CD8-positive, alpha-beta memory T cell (primary cell): ENCODE data around the gene YES1. TPM values are rescaled to one million over a fixed set of nuclear protein-coding genes. Genes with fewer than 3 reads are reported as not detected.
"Not testable (repeated sequence)": the region's sequence is repeated elsewhere in the genome, so short reads cannot be mapped to it uniquely, and the experiment has no call there.

Source experiments
- CTCF ChIA-PET: fragments of 350-600 bp; sonication (Branson Sonifier 250); formaldehyde crosslinking; loops from one replicate; lab custom pipeline; 2021; ENCODE audit warnings: antibody characterized with exemption; lab: Charles Lee
- POLR2A ChIA-PET: fragments of 350-600 bp; sonication (Branson Sonifier 250); formaldehyde crosslinking; loops from one replicate; lab custom pipeline; 2021; ENCODE audit warnings: antibody characterized with exemption; lab: Charles Lee
- DNase-seq, 5 donors: peaks; one replicate each; pipeline versions ENCODE4 v3.0.0 to v3.0.0-alpha.2; 2020 to 2022; ENCODE audit warnings: mixed read lengths in 1 of 5
- H3K27ac ChIP-seq: one replicate; pipeline ENCODE4 v1.7.0; 2013; ENCODE audit warnings: low read depth, mild to moderate bottlenecking, low read length, moderate library complexity
- H3K27me3 ChIP-seq: 2 replicates; pipeline ENCODE4 v1.7.0; 2013; ENCODE audit warnings: low read length, mild to moderate bottlenecking; ENCODE audit not compliant: insufficient read depth, poor library complexity, severe bottlenecking
- H3K36me3 ChIP-seq: 2 replicates; pipeline ENCODE4 v1.7.0; 2013; ENCODE audit warnings: mild to moderate bottlenecking, low read length, moderate library complexity; ENCODE audit not compliant: insufficient read depth
- H3K4me1 ChIP-seq: 2 replicates; pipeline ENCODE4 v1.7.0; 2013; ENCODE audit warnings: mild to moderate bottlenecking, low read length, moderate library complexity; ENCODE audit not compliant: insufficient read depth
- H3K4me3 ChIP-seq: 2 replicates; pipeline ENCODE4 v1.7.0; 2013; ENCODE audit warnings: mild to moderate bottlenecking, low read length
- H3K9me3 ChIP-seq: 2 replicates; pipeline ENCODE4 v1.7.0; 2013; ENCODE audit warnings: mild to moderate bottlenecking, low read length
- H3K27ac Mint-ChIP-seq, 8 donors: one replicate each; pipeline ENCODE4 v1.8.0; 2020 to 2021; ENCODE audit warnings: mixed read lengths in 8 of 8, mild to moderate bottlenecking in 6 of 8, inconsistent platforms in 3 of 8, moderate library complexity in 3 of 8
- H3K27me3 Mint-ChIP-seq, 2 donors: one replicate each; pipeline ENCODE4 v1.8.0; 2020 to 2021; ENCODE audit warnings: mixed read lengths in 2 of 2, mild to moderate bottlenecking in 1 of 2, moderate library complexity in 1 of 2
- H3K36me3 Mint-ChIP-seq, 3 donors: one replicate each; pipeline ENCODE4 v1.8.0; 2020 to 2021; ENCODE audit warnings: mixed read lengths in 3 of 3, inconsistent platforms in 1 of 3, mild to moderate bottlenecking in 1 of 3
- H3K4me1 Mint-ChIP-seq, 3 donors: one replicate each; pipeline ENCODE4 v1.8.0; 2020 to 2021; ENCODE audit warnings: mixed read lengths in 3 of 3, inconsistent platforms in 1 of 3, mild to moderate bottlenecking in 1 of 3
- H3K4me3 Mint-ChIP-seq, 7 donors: one replicate each; pipeline ENCODE4 v1.8.0; 2020 to 2021; ENCODE audit warnings: mixed read lengths in 7 of 7, mild to moderate bottlenecking in 6 of 7, moderate library complexity in 4 of 7, inconsistent platforms in 2 of 7
- H3K9me3 Mint-ChIP-seq, 5 donors: one replicate each; pipeline ENCODE4 v1.8.0; 2020 to 2022; ENCODE audit warnings: mixed read lengths in 5 of 5, mild to moderate bottlenecking in 3 of 5, moderate library complexity in 2 of 5, inconsistent platforms in 1 of 5
- polyA plus RNA-seq: library from polyadenylated mRNA; unstranded; fragments of 300-500 nt; fragmentation: Illumina TruSeq; gene quantifications from one replicate; pipeline ENCODE4 v1.2.3, GENCODE V29; 2021
- total RNA-seq, 2 experiments: library from RNA; stranded (reverse); gene quantifications; one replicate each; pipeline ENCODE4 v1.2.3, GENCODE V29; 2021

The YES1 gene
- total and polyA plus RNA-seq, 3 experiments from 2014 or later = 3.0 to 21.4 (median 19.0) TPM

DNA sequence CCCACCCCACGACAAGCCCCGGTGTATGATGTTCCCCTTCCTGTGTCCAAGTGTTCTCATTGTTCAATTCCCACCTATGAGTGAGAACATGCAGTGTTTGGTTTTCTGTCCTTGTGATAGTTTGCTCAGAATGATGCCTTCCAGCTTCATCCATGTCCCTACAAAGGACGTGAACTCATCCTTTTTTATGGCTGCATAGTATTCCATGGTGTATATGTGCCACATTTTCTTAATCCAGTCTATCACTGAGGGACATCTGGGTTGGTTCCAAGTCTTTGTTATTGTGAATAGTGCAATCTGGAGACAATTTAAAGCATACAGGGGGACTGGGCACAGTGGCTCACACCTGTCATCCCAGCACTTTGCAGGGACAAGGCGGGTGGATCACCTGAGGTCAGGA is 52.2 kb downstream of the YES1 start:
- H3K27me3 Mint-ChIP-seq, CTCF ChIA-PET, H3K36me3 ChIP-seq, H3K27me3 ChIP-seq, POLR2A ChIA-PET, H3K27ac ChIP-seq, H3K9me3 Mint-ChIP-seq, H3K9me3 ChIP-seq, H3K4me1 ChIP-seq, H3K4me3 ChIP-seq, DNase-seq, H3K27ac Mint-ChIP-seq, H3K4me3 Mint-ChIP-seq: not testable (repeated sequence)
- peaks cover 0 to 12% (median 0%) of the 10 kb centered on the region in 3 donors for H3K36me3 Mint-ChIP-seq
- peaks cover 19 to 32% (median 22%) of the 10 kb centered on the region in 3 donors for H3K4me1 Mint-ChIP-seq

DNA sequence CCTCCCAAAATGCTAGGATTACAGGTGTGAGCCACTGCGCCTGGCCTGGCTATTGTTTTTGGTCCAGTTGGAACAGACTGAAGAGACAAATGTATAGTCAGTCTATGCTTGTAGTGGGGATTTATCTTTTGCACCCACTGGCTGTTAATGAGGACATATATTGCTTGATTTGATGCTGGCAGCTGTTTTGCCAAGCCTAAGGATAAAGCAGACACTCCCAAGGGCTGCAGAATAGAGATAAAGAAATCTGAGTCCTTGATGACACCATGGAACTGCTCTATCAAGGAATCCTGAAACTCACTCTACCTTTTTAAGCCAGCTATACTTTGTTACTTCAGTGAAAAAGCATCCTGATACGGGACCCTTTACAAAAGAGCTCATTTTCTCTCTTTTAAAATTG is 56.5 kb downstream of the YES1 start:
- Mint-ChIP-seq H3K27ac (no peak overlapping the region), H3K36me3 (peaks cover 0 to 38% (median 6%) of the 10 kb centered on the region in 3 donors), H3K4me3 (no peak overlapping the region), H3K4me1 (peaks cover 0 to 12% (median 6%) of the 10 kb centered on the region in 3 donors), H3K27me3 (no peaks in the 10 kb centered on the region), H3K9me3 (no peaks in the 10 kb centered on the region)
- Histone ChIP-seq H3K4me1 (no peaks in the 10 kb centered on the region), H3K9me3 (no peaks in the 10 kb centered on the region), H3K27ac (no peak overlapping the region), H3K4me3 (no peak overlapping the region), H3K36me3 (peaks cover 5% of the 10 kb centered on the region), H3K27me3 (no peaks in the 10 kb centered on the region)
- POLR2A ChIA-PET = no interaction called here
- DNase-seq = no peak
- CTCF ChIA-PET = interaction anchor here (1.1 to 1.4 kb wide), 2 partner anchors 13 to 76 kb away, joined by 4 read pairs; no protein-coding TSS in a partner anchor

DNA sequence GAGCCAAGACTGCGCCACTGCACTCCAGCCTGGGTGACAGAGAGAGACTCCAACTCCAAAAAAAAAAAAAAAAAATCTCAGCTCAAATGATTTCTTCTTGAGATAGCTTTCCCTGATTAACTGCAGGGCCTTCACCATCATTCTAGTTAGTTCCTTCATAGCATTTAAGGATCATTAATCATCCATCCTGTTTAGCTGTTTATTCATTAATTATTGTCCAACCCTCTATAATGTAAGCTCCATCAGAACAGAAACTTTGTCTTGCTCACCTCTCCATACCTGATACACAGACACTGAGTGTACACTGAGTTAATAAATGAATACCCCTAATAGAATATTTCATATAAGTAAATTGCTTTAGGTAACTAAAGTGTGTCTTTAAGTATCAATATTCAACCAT is 57.4 kb downstream of the YES1 start:
- ChIA-PET POLR2A (interaction anchor here (0.6 kb wide), 1 partner anchor 23 kb away, joined by 8 read pairs; no protein-coding TSS in a partner anchor), CTCF (interaction anchor here (1.1 to 1.4 kb wide), 3 partner anchors 12 to 132 kb away, joined by 3 to 4 read pairs (median 3); no protein-coding TSS in a partner anchor)
- H3K36me3 Mint-ChIP-seq = peaks cover 0 to 41% (median 6%) of the 10 kb centered on the region in 3 donors
- peaks cover 0 to 12% (median 6%) of the 10 kb centered on the region in 3 donors for H3K4me1 Mint-ChIP-seq
- Histone ChIP-seq H3K4me1 (no peaks in the 10 kb centered on the region), H3K27ac (no peak overlapping the region), H3K27me3 (no peaks in the 10 kb centered on the region), H3K36me3 (peaks cover 5% of the 10 kb centered on the region), H3K4me3 (no peak overlapping the region), H3K9me3 (no peaks in the 10 kb centered on the region)
- H3K4me3 Mint-ChIP-seq = no peak overlapping the region
- no peak overlapping the region for H3K27ac Mint-ChIP-seq
- no peaks in the 10 kb centered on the region for H3K9me3 Mint-ChIP-seq
- H3K27me3 Mint-ChIP-seq = no peaks in the 10 kb centered on the region
- DNase-seq = no peak

DNA sequence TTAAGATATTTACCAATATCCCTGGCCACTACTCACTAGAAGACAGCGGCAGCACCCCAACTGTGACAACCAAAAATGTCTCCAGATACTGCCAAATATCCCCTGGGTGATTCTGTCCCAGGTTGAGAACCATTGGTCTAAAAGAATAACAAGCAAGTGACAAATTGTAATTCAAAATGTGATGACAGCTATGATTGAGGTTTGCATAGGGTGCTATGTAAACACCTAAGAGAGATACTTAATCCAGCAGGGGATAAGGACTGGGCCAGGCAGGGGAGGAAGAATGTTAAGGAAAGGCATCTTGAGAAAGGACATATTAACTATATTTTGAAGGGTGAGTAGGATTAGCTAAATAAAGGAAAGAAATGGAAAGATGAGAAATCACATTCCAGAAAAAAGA is 61.6 kb downstream of the YES1 start:
- no peaks in the 10 kb centered on the region for H3K9me3 ChIP-seq
- no peak for DNase-seq
- H3K4me1 ChIP-seq = no peaks in the 10 kb centered on the region
- H3K27ac Mint-ChIP-seq = peak overlapping the region in 3 of 8 donors; percentile 0 to 56 (median 56)
- H3K4me1 Mint-ChIP-seq = peaks cover 0 to 5% (median 0%) of the 10 kb centered on the region in 3 donors
- H3K36me3 Mint-ChIP-seq = peaks cover 0 to 53% (median 11%) of the 10 kb centered on the region in 3 donors
- CTCF ChIA-PET = no interaction called here
- no peaks in the 10 kb centered on the region for H3K27me3 Mint-ChIP-seq
- H3K27ac ChIP-seq = no peak overlapping the region
- no peak overlapping the region for H3K4me3 ChIP-seq
- H3K4me3 Mint-ChIP-seq = no peak overlapping the region
- POLR2A ChIA-PET = no interaction called here
- no peaks in the 10 kb centered on the region for H3K9me3 Mint-ChIP-seq
- H3K36me3 ChIP-seq = no peaks in the 10 kb centered on the region
- no peaks in the 10 kb centered on the region for H3K27me3 ChIP-seq

- Mint-ChIP-seq H3K4me1 (peaks cover 0 to 8% (median 3%) of the 10 kb centered on the region in 3 donors), H3K27me3 (no peaks in the 10 kb centered on the region), H3K9me3 (no peaks in the 10 kb centered on the region), H3K27ac (no peak overlapping the region), H3K36me3 (peaks cover 0 to 49% (median 13%) of the 10 kb centered on the region in 3 donors), H3K4me3 (no peak overlapping the region)
- H3K9me3 ChIP-seq = no peaks in the 10 kb centered on the region
- no peak overlapping the region for H3K4me3 ChIP-seq
- H3K4me1 ChIP-seq = no peaks in the 10 kb centered on the region
- no peak for DNase-seq
- no peaks in the 10 kb centered on the region for H3K27me3 ChIP-seq
- no peak overlapping the region for H3K27ac ChIP-seq
- H3K36me3 ChIP-seq = peaks cover 4% of the 10 kb centered on the region
- ChIA-PET CTCF (interaction anchor here (1.8 to 11.5 kb wide), 2 partner anchors 87 to 94 kb away, joined by 8 to 143 read pairs; no protein-coding TSS in a partner anchor), POLR2A (no interaction called here)
Observed at GRCh38 chr18:744832-745597, 67.0 kb downstream of the YES1 start.

GRCh38 chr18:741931-742512 is 70.0 kb downstream of the YES1 start:
- Mint-ChIP-seq H3K4me3 (no peak overlapping the region), H3K27me3 (no peaks in the 10 kb centered on the region), H3K9me3 (no peaks in the 10 kb centered on the region), H3K36me3 (peaks cover 0 to 54% (median 10%) of the 10 kb centered on the region in 3 donors), H3K27ac (peak overlapping the region in 1 of 8 donors; percentile 58), H3K4me1 (peaks cover 0 to 8% (median 3%) of the 10 kb centered on the region in 3 donors)
- CTCF ChIA-PET = interaction anchor here (0.9 to 11.5 kb wide), 10 partner anchors 13 to 98 kb away, joined by 3 to 143 read pairs (median 4); partner anchors contain the start of gene YES1
- DNase-seq = peak in 2 of 5 donors; percentile 40 to 42
- Histone ChIP-seq H3K36me3 (peaks cover 13% of the 10 kb centered on the region), H3K9me3 (no peaks in the 10 kb centered on the region), H3K27ac (no peak overlapping the region), H3K4me3 (no peak overlapping the region), H3K4me1 (no peaks in the 10 kb centered on the region), H3K27me3 (no peaks in the 10 kb centered on the region)
- POLR2A ChIA-PET = no interaction called here

DNA sequence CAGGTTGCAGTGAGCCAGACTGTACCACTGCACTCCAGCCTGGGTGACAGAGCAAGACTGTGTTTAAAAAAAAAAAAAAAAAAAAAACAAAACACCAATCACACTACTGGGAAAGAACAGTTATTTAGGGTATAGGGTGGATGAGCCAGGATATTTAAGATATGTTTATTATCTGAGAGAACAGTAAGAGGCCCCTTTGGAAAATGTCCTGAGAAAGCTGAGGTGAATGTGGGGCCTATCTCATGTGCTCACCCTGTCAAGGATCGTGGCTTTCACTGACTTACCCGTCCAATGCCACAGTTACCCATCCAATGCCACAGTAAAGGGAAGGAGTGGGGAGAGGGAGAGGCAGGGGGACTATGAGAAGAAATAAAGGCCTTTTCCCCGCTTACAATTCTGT is 79.7 kb downstream of the YES1 start:
- no peaks in the 10 kb centered on the region for H3K27me3 Mint-ChIP-seq
- CTCF ChIA-PET = interaction anchor here (1.5 to 2.7 kb wide), 3 partner anchors 23 to 107 kb away, joined by 3 to 10 read pairs (median 7); no protein-coding TSS in a partner anchor

More for the DNA sequence above, 79.7 kb downstream of the YES1 start:
- POLR2A ChIA-PET = interaction anchor here (0.7 kb wide), 1 partner anchor 22 kb away, joined by 8 read pairs; no protein-coding TSS in a partner anchor
- Mint-ChIP-seq H3K27ac (no peak overlapping the region), H3K4me3 (no peak overlapping the region), H3K36me3 (peaks cover 14 to 58% (median 19%) of the 10 kb centered on the region in 3 donors), H3K9me3 (no peaks in the 10 kb centered on the region), H3K4me1 (no peaks in the 10 kb centered on the region)
- H3K4me1 ChIP-seq = no peaks in the 10 kb centered on the region
- no peak for DNase-seq
- no peak overlapping the region for H3K27ac ChIP-seq
- H3K4me3 ChIP-seq = no peak overlapping the region
- H3K27me3 ChIP-seq = no peaks in the 10 kb centered on the region
- H3K36me3 ChIP-seq = peaks cover 8% of the 10 kb centered on the region
- H3K9me3 ChIP-seq = no peaks in the 10 kb centered on the region
